SK-N-MC (cell line): ENCODE data around the gene TBRG4.

Experiments
- EZH2 ChIP-seq: fragments of 200-600 bp; sonication (generic); IDR thresholded peaks from one replicate; pipeline ENCODE4 v1.6.1; 2017; ENCODE audit warnings: antibody characterized with exemption
- POLR2AphosphoS5 ChIP-seq: IDR thresholded peaks from 2 replicates; pipeline ENCODE4 v1.6.1; 2012; ENCODE audit warnings: mild to moderate bottlenecking, low read depth, low read length, borderline replicate concordance

DNA sequence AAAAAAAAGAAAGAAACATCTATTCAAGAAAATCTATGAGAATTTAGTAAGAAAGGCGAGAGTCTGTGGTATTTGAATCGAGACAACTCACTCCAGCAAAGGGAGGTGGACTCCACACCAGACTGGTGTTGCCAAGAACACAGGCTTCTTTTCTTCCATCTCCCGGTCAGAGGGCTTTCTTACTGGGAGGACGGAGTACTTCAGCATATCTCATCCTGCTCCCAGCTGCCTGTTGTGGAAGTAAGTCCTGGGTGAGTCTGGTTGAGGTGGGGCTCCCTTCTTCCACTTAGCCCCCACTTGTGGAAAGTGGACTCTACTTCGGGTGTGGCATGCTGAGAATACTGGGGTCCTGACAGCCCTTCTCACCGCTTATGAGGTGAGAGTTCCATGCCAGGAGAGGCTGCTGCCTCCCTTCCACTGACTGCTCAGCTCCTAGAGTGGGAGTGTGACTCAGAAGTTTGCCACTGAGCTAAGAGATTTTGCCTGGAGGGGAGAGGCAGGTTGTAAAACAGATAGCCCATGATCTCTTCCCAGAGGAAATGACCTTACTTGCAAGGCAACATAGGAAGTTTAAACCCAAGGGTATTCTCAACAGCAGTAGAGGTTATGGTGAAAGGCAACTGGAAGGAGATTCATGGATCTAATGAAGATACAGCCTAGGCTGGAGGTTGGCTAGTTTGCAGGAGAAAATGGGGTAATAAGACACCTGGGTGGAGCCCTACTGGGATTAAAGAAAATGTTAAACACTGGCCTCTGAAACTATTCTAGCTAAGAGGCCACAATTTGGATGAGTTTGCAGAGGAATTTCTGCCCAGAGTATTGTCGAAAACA lies 19.2 kb downstream of the TBRG4 start:
- TF ChIP-seq EZH2 (no peak), POLR2AphosphoS5 (no peak)
